GM18499 (cell line): ENCODE measurements around the gene LCAT.

Experiments
- ATAC-seq: cut with Tn5 transposase; IDR thresholded peaks from one replicate; pipeline ENCODE4 v1.9.1; 2021; ENCODE audit warnings: moderate number of reproducible peaks; ENCODE audit not compliant: insufficient read depth, unreplicated experiment

Gene LCAT

DNA sequence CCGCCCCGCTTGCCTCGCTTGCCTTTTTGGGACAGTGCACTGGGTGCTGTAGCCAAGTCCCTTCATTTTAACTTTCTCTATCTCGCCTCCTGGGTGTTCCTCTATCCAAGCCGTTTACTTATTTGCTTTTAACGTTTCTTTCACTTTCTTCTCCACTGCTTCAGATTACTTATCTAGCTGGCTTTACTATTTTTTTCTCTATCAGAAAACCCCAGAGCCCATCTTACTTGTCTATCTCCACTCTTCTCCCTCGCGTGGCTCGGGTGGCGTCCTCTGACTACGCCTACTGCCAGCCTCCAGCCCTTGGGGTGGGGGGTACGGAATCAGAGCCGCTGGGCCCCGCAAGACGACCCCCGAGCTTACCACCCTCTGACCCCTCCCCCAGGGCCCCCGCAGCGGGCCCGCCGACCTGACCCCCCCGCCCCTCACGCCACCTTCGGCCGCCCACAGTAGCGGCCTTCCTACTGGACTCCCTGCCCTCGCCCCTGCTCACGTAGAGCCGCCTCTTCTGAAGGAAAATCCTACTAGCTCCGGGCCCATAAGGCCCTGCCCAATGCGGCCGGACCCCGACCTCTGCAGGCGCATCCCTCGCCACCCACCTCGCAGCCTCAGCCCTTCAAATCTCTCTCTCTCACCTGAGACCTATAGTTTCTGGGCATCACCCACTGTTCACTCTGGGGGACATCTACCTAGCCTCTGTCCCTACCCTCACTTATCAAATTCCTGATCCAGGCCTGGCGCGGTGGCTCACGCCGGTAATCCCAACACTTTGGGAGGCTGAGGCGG is 25.5 kb upstream of the LCAT start:
- ATAC-seq = no peak

- ATAC-seq = no peak
These were observed 24.7 kb upstream of the LCAT start, which contains the start of gene SLC12A4 for GRCh38 chr16:67968400-67969253. Gene SLC12A4 (minus strand): TSS chr16:67968637. CDS start chr16:67968553, 84 bp downstream.

DNA sequence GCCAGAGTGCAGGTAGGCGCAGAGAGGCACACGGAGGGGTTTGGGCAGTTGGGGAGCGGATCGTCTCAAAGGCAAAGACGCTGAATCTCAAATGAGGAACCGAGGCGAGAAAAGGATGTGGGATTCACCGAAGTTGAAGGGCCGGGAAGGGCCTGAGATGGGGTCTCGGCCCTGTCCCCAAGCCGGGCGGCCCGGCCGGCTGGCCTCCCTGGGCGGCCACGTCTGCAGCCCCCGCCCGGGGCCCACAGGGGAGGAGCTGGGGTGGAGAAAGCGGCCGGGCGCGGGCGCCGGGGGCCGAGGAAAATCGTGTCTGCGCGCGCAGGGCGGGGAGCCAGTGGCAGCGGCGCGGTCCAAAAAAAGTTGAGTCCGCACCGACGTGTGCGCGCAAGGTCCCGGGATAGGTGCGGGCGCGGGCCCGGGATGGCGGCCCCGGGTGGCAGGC is 24.1 kb upstream of the LCAT start:
- no peak for ATAC-seq

GRCh38 chr16:67967183-67967957 is 23.4 kb upstream of the LCAT start:
- no peak for ATAC-seq

- no peak for ATAC-seq
These were observed 22.7 kb upstream of the LCAT start for GRCh38 chr16:67966549-67967182.

DNA sequence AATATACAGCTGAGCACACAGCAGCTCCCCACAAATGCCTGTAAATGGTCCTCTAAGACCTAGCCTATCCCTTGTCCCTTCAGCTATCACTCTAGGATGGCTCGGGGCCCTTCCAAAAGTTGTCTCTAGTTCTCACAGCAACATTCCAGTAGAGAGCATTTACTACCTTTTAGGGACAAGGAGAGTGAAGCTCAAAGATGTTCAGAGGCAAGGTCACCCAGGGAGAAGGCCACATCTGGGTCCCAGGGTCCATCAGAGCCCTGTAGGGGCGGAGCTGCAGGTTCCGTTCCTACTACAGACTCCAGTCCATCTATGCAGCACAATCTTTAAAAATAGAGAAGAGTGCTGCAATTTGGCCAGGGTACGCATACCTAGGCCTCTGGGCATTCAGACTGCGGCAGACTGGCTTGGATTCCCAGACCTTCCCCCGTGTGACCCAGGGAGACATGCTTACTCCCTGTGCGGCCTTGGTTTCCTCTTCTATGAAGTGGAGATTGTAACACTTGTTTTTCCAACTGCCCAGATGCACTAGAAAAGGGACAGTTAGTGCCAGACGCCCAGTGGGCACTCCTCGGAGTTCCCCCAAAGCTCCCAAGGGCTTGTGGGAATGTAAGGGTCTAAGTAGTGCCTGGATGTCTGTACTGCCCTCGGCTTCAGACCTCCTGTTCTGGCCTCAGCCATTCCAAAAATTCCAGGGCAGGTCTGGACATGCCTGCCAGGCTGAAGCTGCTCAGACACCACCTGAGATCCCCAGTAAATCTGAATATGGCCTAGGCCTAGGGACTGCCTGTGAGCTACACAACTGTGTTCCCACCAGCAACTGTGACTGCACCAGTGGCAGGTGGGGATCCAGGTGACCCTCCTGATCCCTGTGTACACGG is 22.0 kb upstream of the LCAT start:
- no peak for ATAC-seq

GRCh38 chr16:67964477-67965131 is 20.7 kb upstream of the LCAT start:
- no peak for ATAC-seq

- ATAC-seq = no peak
These were observed 19.9 kb upstream of the LCAT start for GRCh38 chr16:67963662-67964321.

DNA sequence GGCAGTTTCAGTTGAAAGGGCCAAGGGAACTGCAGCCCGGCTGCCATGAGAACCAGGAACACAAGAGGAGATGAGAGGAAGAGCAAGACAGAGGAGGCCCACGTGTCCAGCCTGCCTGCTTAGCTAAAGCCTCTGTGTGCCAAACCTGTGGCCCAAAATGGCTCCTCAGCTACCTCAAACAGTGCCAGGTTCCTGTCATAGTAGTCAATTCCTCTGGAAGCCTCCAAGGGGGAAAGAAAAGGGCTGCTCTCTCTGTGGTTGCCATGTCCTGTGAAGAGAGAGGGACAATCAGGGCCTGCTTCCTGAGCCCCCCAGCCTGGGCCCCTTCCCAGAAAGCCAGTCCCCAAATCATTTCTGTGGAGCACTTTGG is 19.4 kb upstream of the LCAT start:
- ATAC-seq = no peak

DNA sequence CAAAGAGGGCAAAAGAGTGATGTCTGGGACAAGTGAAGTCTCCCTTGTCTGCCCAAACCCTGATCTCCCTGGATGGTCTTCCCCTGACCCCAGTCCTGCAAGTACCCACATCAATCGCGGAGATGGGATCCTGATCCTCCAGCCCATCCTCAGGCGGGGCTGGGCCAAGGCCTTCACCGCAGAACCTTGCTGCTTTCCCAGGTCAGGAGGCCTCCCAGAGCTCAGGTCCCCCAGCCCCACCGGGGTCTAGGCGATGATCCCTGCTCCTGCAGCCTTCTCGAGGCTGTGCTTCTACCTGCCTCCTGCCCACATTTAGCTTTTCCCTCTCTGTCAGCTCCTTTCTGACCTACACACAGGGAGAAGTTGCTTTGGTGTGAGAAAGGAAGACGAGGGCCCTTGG is 18.2 kb upstream of the LCAT start:
- no peak for ATAC-seq

- ATAC-seq = no peak
These were observed 17.6 kb upstream of the LCAT start for GRCh38 chr16:67961551-67961957.

GRCh38 chr16:67959536-67960329 is 15.8 kb upstream of the LCAT start:
- no peak for ATAC-seq

DNA sequence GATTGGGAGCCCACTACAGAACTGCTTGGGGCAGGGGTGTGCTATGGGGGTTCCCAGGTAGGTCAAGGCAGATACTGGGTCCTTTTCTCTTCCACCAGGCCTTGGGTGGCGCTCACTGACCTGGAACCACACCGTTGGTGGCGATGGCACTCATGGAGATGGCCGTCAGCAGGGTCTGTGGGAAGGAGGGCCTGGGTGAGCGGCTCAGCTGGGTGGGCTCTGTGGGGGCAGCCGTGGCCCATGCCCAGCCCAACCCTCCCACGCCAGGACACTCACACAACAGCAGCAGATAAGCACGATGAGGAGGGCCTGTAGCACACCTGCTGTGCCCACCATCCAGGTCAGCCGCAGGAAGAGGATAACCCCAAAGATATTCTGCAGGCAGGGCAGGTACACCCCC is 13.7 kb upstream of the LCAT start:
- no peak for ATAC-seq

- no peak for ATAC-seq
These were observed 10.7 kb upstream of the LCAT start for GRCh38 chr16:67954421-67955196.

DNA sequence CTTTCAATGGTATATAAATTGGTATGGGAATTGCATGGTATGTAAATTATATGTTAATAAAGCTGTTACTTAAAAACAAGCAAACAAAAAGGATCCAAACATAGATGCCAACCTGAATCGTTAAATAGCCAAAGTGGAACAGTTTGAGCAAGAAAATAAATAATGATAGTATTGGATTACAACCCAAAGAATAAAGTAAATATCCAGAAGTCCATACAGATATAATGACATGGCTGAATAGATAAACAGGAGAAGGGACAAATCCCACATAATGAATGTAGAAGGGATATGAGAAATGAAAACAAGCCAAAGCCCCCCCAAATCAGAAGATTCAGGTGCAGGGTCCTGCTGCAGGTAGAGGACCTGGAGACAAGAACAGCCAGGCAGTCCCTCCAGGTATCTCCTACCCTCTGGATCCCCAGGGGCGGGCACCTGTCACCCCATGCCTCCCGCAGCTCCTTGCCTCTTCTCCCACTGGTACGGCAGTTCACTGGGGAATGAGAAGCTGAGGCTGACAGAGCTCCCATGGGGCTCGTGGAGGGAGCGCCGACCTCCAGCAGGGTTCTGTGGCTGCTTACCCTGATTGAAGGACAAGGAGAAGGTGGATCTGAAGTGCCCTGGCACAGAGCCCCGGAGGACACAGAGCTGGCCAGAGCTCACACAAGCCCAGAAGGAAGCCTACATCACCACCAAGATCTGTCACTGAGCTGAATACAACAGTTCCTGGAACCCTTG is 9.9 kb upstream of the LCAT start:
- ATAC-seq = no peak

- no peak for ATAC-seq
These were observed 7.6 kb upstream of the LCAT start for GRCh38 chr16:67951485-67951884.
